IMR-90 (cell line): ENCODE results near the gene COTL1. TPM values are rescaled to one million over a fixed set of nuclear protein-coding genes. Genes with fewer than 3 reads are reported as not detected.
A peak's percentile ranks its signal among the peaks of the same experiment; 100 is the strongest.

ENCODE experiments used
- ATAC-seq: fragments of 200-7000 bp; cut with Tn5 transposase; 2 replicates; pipeline ENCODE4 v1.9.1; 2020; ENCODE audit warnings: low read depth, mild to moderate bottlenecking, moderate library complexity
- BruUV-seq: library from RNA; stranded (reverse); fragments of 400-500 nt; replicated peaks from 2 replicates; lab custom pipeline; 2021; lab: Mats Ljungman, UMichigan
- CTCF ChIA-PET: fragments of 300-600 bp; formaldehyde crosslinking; extraction: SDS; loops from one replicate; lab custom pipeline; 2021; ENCODE audit warnings: antibody characterized with exemption; lab: Yijun Ruan, JAX
- POLR2A ChIA-PET: fragments of 300-600 bp; sonication (Branson Sonifier 250); formaldehyde crosslinking; loops from one replicate; lab custom pipeline; 2022; ENCODE audit warnings: antibody characterized with exemption; ENCODE audit not compliant: unreplicated experiment; lab: Charles Lee
- DNase-seq: peaks from one replicate; pipeline ENCODE4 v3.0.0; 2013
- H2AFZ ChIP-seq: replicated peaks from 2 replicates; pipeline ENCODE3; 2013; ENCODE audit warnings: low read length, mild to moderate bottlenecking; ENCODE audit not compliant: poor library complexity
- H2AK5ac ChIP-seq: 2 replicates; pipeline ENCODE4 v1.6.1; 2013; ENCODE audit warnings: low read depth, low read length, inconsistent platforms
- H2AK9ac ChIP-seq: replicated peaks from 2 replicates; pipeline ENCODE3; 2013; ENCODE audit warnings: mild to moderate bottlenecking, low read depth, low read length, moderate library complexity; ENCODE audit not compliant: poor library complexity
- H2BK120ac ChIP-seq: 2 replicates; pipeline ENCODE4 v1.6.1; 2013; ENCODE audit warnings: low read depth, low read length, inconsistent platforms
- H2BK15ac ChIP-seq: 3 replicates; pipeline ENCODE4 v1.6.1; 2013; ENCODE audit warnings: low read depth, low read length, inconsistent platforms
- H2BK20ac ChIP-seq: 2 replicates; pipeline ENCODE4 v1.6.1; 2013; ENCODE audit warnings: low read depth, mild to moderate bottlenecking, inconsistent platforms, low read length, moderate library complexity
- H2BK5ac ChIP-seq: 2 replicates; pipeline ENCODE4 v1.6.1; 2013; ENCODE audit warnings: mild to moderate bottlenecking, low read depth, low read length, inconsistent platforms; ENCODE audit not compliant: poor library complexity, severe bottlenecking
- H3K14ac ChIP-seq: replicated peaks from 2 replicates; pipeline ENCODE4 v1.6.1; 2013; ENCODE audit warnings: low read depth, low read length, inconsistent platforms
- H3K18ac ChIP-seq: 2 replicates; pipeline ENCODE4 v1.6.1; 2013; ENCODE audit warnings: low read depth, low read length, control low read depth
- H3K23ac ChIP-seq: 2 replicates; pipeline ENCODE4 v1.6.1; 2013; ENCODE audit warnings: low read depth, low read length, inconsistent platforms
- H3K27ac ChIP-seq: 2 replicates; pipeline ENCODE4 v1.5.1; 2013; ENCODE audit warnings: mild to moderate bottlenecking, control low read depth, low read length; ENCODE audit not compliant: insufficient read depth
- H3K27me3 ChIP-seq: 2 replicates; pipeline ENCODE4 v1.6.1; 2013; ENCODE audit warnings: low read length; ENCODE audit not compliant: control insufficient read depth, insufficient read depth
- H3K36me3 ChIP-seq: 2 replicates; pipeline ENCODE4 v1.6.1; 2013; ENCODE audit warnings: low read length, mixed read lengths; ENCODE audit not compliant: control insufficient read depth, insufficient read depth
- H3K4ac ChIP-seq: 2 replicates; pipeline ENCODE4 v1.6.1; 2013; ENCODE audit warnings: low read depth, low read length, inconsistent platforms
- H3K4me1 ChIP-seq: 2 replicates; pipeline ENCODE4 v1.6.1; 2013; ENCODE audit warnings: low read length, mixed read lengths; ENCODE audit not compliant: control insufficient read depth, insufficient read depth
- H3K4me2 ChIP-seq: 2 replicates; pipeline ENCODE4 v1.6.1; 2013; ENCODE audit warnings: low read depth, mild to moderate bottlenecking, control low read depth, low read length, moderate library complexity
- H3K4me3 ChIP-seq: 2 replicates; pipeline ENCODE4 v1.5.1; 2013; ENCODE audit warnings: low read depth, mild to moderate bottlenecking, control low read depth, low read length, moderate library complexity; ENCODE audit not compliant: insufficient read depth
- H3K56ac ChIP-seq: 2 replicates; pipeline ENCODE4 v1.6.1; 2013; ENCODE audit warnings: low read length, inconsistent platforms; ENCODE audit not compliant: insufficient read depth; ENCODE audit errors: extremely low read depth
- H3K79me1 ChIP-seq, 2 experiments: 2 replicates each; pipeline ENCODE4 v1.6.1; 2013; ENCODE audit warnings: low read length in 2 of 2, inconsistent platforms in 1 of 2, low read depth in 1 of 2
- H3K9ac ChIP-seq: 2 replicates; pipeline ENCODE4 v1.6.1; 2013; ENCODE audit warnings: low read depth, low read length, control low read depth
- H3K9me1 ChIP-seq: 2 replicates; pipeline ENCODE4 v1.6.1; 2013; ENCODE audit warnings: low read length, inconsistent platforms; ENCODE audit not compliant: insufficient read depth
- H3K9me3 ChIP-seq: 2 replicates; pipeline ENCODE4 v1.6.1; 2013; ENCODE audit warnings: low read length; ENCODE audit not compliant: control insufficient read depth, insufficient read depth
- H4K20me1 ChIP-seq: 2 replicates; pipeline ENCODE4 v1.6.1; 2013; ENCODE audit warnings: low read length, inconsistent platforms; ENCODE audit not compliant: insufficient read depth
- H4K5ac ChIP-seq: 2 replicates; pipeline ENCODE4 v1.6.1; 2013; ENCODE audit warnings: mild to moderate bottlenecking, low read depth, low read length, control low read depth
- H4K8ac ChIP-seq, 2 experiments: 2 replicates each; pipeline ENCODE4 v1.6.1; 2013; ENCODE audit warnings: low read depth in 2 of 2, low read length in 2 of 2, control low read depth in 1 of 2, inconsistent platforms in 1 of 2
- H4K91ac ChIP-seq: 2 replicates; pipeline ENCODE4 v1.6.1; 2013; ENCODE audit warnings: low read depth, low read length, inconsistent platforms; ENCODE audit not compliant: insufficient read depth
- CEBPB ChIP-seq: IDR thresholded peaks from 2 replicates; pipeline ENCODE4 v1.6.1; 2012; ENCODE audit warnings: low read depth, low read length, improper control_type of control experiment
- CHD1 ChIP-seq: IDR thresholded peaks from 2 replicates; pipeline ENCODE4 v1.6.1; 2012; ENCODE audit warnings: low read depth, low read length, improper control_type of control experiment
- CTCF ChIP-seq: conservative IDR thresholded peaks from 2 replicates; pipeline ENCODE4 v1.5.1; 2012; ENCODE audit warnings: mild to moderate bottlenecking, low read depth, low read length, improper control_type of control experiment
- MAFK ChIP-seq: IDR thresholded peaks from 2 replicates; pipeline ENCODE4 v1.6.1; 2012; ENCODE audit warnings: low read depth, low read length, improper control_type of control experiment
- MAZ ChIP-seq: IDR thresholded peaks from 2 replicates; pipeline ENCODE4 v1.6.1; 2012; ENCODE audit warnings: low read depth, mild to moderate bottlenecking, low read length, improper control_type of control experiment, moderate library complexity, borderline replicate concordance
- POLR2A ChIP-seq: IDR thresholded peaks from 2 replicates; pipeline ENCODE4 v1.6.1; 2012; ENCODE audit warnings: mild to moderate bottlenecking, low read depth, low read length
- RCOR1 ChIP-seq: IDR thresholded peaks from 2 replicates; pipeline ENCODE4 v1.6.1; 2012; ENCODE audit warnings: mild to moderate bottlenecking, low read length, improper control_type of control experiment; ENCODE audit not compliant: insufficient replicate concordance
- WGBS, 2 experiments: methylation state at CpG; one replicate each; pipeline versions ENCODE4 v1.1.5 to v1.1.7; 2013; ENCODE audit warnings: missing lambda C conversion rate in 2 of 2; ENCODE audit not compliant: insufficient read length in 1 of 2; ENCODE audit errors: extremely low coverage in 2 of 2; 5-methylcytosine and 5-hydroxymethylcytosine counted together
- dilution Hi-C: fragments of 300-500 bp; cut with HindIII; formaldehyde crosslinking; loops from one replicate; pipeline ENCODE4 v1.14.3; 2018; ENCODE audit warnings: low sequenced_read_pairs; ENCODE audit not compliant: unreplicated experiment
- in situ Hi-C: fragments of 300-500 bp; cut with MboI; formaldehyde crosslinking; loops from 3 replicates; pipeline ENCODE4 v1.14.3; 2019; ENCODE audit warnings: low sequenced_read_pairs, inconsistent platforms, mixed read lengths
- intact Hi-C: fragments of 100-400 bp; cut with micrococcal nuclease; formaldehyde crosslinking; loops from 2 replicates; pipeline ENCODE4 v1.10.0; 2022
- polyA plus RNA-seq, 3 experiments: library from polyadenylated mRNA; depleted of rRNA; stranded (reverse); fragments of >200 nt; gene quantifications; 2 replicates each; pipeline ENCODE4 v1.2.3, GENCODE V29; 2012; ENCODE audit warnings: low replicate concordance in 1 of 3
- total RNA-seq: library from RNA; depleted of rRNA; stranded (reverse); fragments of >200 nt; gene quantifications from 2 replicates; pipeline ENCODE4 v1.2.3, GENCODE V29; 2012

The COTL1 gene
- total and polyA plus RNA-seq, 2 of the 4 experiments (the other 2 are of a cell fraction), result 144 to 258 TPM

GRCh38 chr16:84527532-84528269, 90.2 kb downstream of the COTL1 start:
- peaks cover 14% of the 10 kb centered on the region for H3K4me1 ChIP-seq
- peak overlapping the region; percentile 75; the same call in 1 of the 2 replicates for H3K14ac ChIP-seq
- H3K9me3 ChIP-seq, result peaks cover 9% of the 10 kb centered on the region
- H4K91ac ChIP-seq, result no peak overlapping the region
- H3K4me2 ChIP-seq, result no peak overlapping the region
- H3K9me1 ChIP-seq, result peaks cover 12% of the 10 kb centered on the region
- no peak for DNase-seq
- peak overlapping the region; percentile 62 for H2AK5ac ChIP-seq
- no peaks in the 10 kb centered on the region for H3K36me3 ChIP-seq
- H3K56ac ChIP-seq, result no peak overlapping the region
- H2BK20ac ChIP-seq, result peak overlapping the region; percentile 45; the same call in 1 of the 2 replicates
- H2BK120ac ChIP-seq, result peak overlapping the region; percentile 69; the same call in 1 of the 2 replicates
- H2AFZ ChIP-seq, result peak overlapping the region; percentile 81
- H3K9ac ChIP-seq, result no peak overlapping the region
- no peaks in the 10 kb centered on the region; a peak in 1 of 4 replicates for H3K79me1 ChIP-seq
- H4K5ac ChIP-seq, result no peak overlapping the region
- H3K27ac ChIP-seq, result no peak overlapping the region
- ChIA-PET POLR2A (no interaction called here), CTCF (no interaction called here)
- peak overlapping the region; percentile 15; the same call in 1 of the 2 replicates for H3K4ac ChIP-seq
- no peak overlapping the region for H2BK5ac ChIP-seq
- dilution Hi-C loops, result no loop called here
- H2BK15ac ChIP-seq, result peak overlapping the region; percentile 70
- WGBS, 2 experiments, result no CpG with 5 or more reads among the region's 11 CpGs
- no peak overlapping the region for H3K23ac ChIP-seq
- intact Hi-C loops, result no loop called here
- no peaks in the 10 kb centered on the region for H3K27me3 ChIP-seq
- in situ Hi-C loops, result no loop called here
- ATAC-seq, result no peak
- H4K8ac ChIP-seq, result peak overlapping the region; percentile 76 to 92; a peak in 2 of 4 replicates
- H3K4me3 ChIP-seq, result no peak overlapping the region
- H2AK9ac ChIP-seq, result no peak overlapping the region
- no peak for TF ChIP-seq MAZ
- TF ChIP-seq POLR2A, result no peak
- no peak for TF ChIP-seq RCOR1
- TF ChIP-seq CEBPB, result no peak
- TF ChIP-seq CTCF, result no peak
- no peak for TF ChIP-seq CHD1
- no peak for TF ChIP-seq MAFK
- no peaks in the 10 kb centered on the region for H4K20me1 ChIP-seq
- H3K18ac ChIP-seq, result 0 out of 2 replicates have a peak overlapping the region, but pooled peaks have one; percentile 1
- BruUV-seq, result no TSS peak
